GM23248 (cell line): ENCODE results near the gene ALOX12B. TPM values are rescaled to one million over a fixed set of nuclear protein-coding genes. Genes with fewer than 3 reads are reported as not detected.

ENCODE experiments used
- DNase-seq: peaks from one replicate; pipeline ENCODE4 v3.0.0-alpha.2; 2015
- H2AFZ ChIP-seq: fragments of 200-600 bp; sonication (generic); 2 replicates; pipeline ENCODE4 v1.6.1; 2016; ENCODE audit warnings: antibody characterized with exemption
- H3F3A ChIP-seq: fragments of 200-600 bp; sonication (generic); 2 replicates; pipeline ENCODE4 v1.6.1; 2016; ENCODE audit warnings: mild to moderate bottlenecking, antibody characterized with exemption, mixed run types; ENCODE audit not compliant: insufficient read depth
- H3K27ac ChIP-seq: fragments of 200-600 bp; sonication (generic); 2 replicates; pipeline ENCODE4 v1.5.1; 2016; ENCODE audit warnings: mild to moderate bottlenecking
- H3K27me3 ChIP-seq: fragments of 200-600 bp; sonication (generic); replicated peaks from 2 replicates; pipeline ENCODE4 v1.6.1; 2016; ENCODE audit warnings: mild to moderate bottlenecking; ENCODE audit not compliant: insufficient read depth
- H3K36me3 ChIP-seq: fragments of 200-600 bp; sonication (generic); 2 replicates; pipeline ENCODE4 v1.6.1; 2016; ENCODE audit warnings: low read depth, mild to moderate bottlenecking
- H3K4me1 ChIP-seq: fragments of 200-600 bp; sonication (generic); 2 replicates; pipeline ENCODE4 v1.6.1; 2016; ENCODE audit warnings: mild to moderate bottlenecking; ENCODE audit not compliant: insufficient read depth
- H3K4me2 ChIP-seq: fragments of 200-600 bp; sonication (generic); one replicate; pipeline ENCODE4 v1.6.1; 2016; ENCODE audit warnings: mild to moderate bottlenecking; ENCODE audit not compliant: unreplicated experiment
- H3K4me3 ChIP-seq: fragments of 200-600 bp; sonication (generic); 2 replicates; pipeline ENCODE4 v1.5.1; 2016; ENCODE audit warnings: mild to moderate bottlenecking
- H3K79me2 ChIP-seq: fragments of 200-600 bp; sonication (generic); 2 replicates; pipeline ENCODE4 v1.6.1; 2016; ENCODE audit warnings: mild to moderate bottlenecking; ENCODE audit not compliant: insufficient read depth
- H3K9ac ChIP-seq: fragments of 200-600 bp; sonication (generic); 2 replicates; pipeline ENCODE4 v1.6.1; 2016; ENCODE audit warnings: mild to moderate bottlenecking
- H3K9me2 ChIP-seq: fragments of 200-600 bp; sonication (generic); 2 replicates; pipeline ENCODE4 v1.6.1; 2016; ENCODE audit warnings: mixed run types, mild to moderate bottlenecking, moderate library complexity; ENCODE audit not compliant: insufficient read depth
- H3K9me3 ChIP-seq: fragments of 200-600 bp; sonication (generic); one replicate; pipeline ENCODE4 v1.6.1; 2017; ENCODE audit warnings: low read depth
- H4K20me1 ChIP-seq: fragments of 200-600 bp; sonication (generic); 2 replicates; pipeline ENCODE4 v1.6.0; 2016; ENCODE audit not compliant: insufficient read depth
- EZH2 ChIP-seq: fragments of 200-600 bp; sonication (generic); IDR thresholded peaks from 2 replicates; pipeline ENCODE4 v1.6.1; 2018; ENCODE audit warnings: antibody characterized with exemption, mild to moderate bottlenecking; ENCODE audit not compliant: insufficient read depth, poor library complexity, severe bottlenecking
- EZH2phosphoT487 ChIP-seq: fragments of 200-600 bp; sonication (generic); IDR thresholded peaks from 2 replicates; pipeline ENCODE4 v1.6.1; 2018; ENCODE audit warnings: antibody characterized with exemption, moderate library complexity, mild to moderate bottlenecking, low read depth; ENCODE audit not compliant: insufficient read depth
- WGBS, 2 experiments: methylation state at CpG; one replicate each; pipeline ENCODE4 v1.1.6; 2015 to 2017; ENCODE audit warnings: low lambda C conversion rate in 2 of 2, low coverage in 1 of 2; ENCODE audit errors: missing lambda C conversion rate in 2 of 2; 5-methylcytosine and 5-hydroxymethylcytosine counted together
- in situ Hi-C: fragments of 300-500 bp; cut with MboI; formaldehyde crosslinking; loops from 2 replicates; pipeline ENCODE4 v1.15.0; 2020
- polyA plus RNA-seq: library from polyadenylated mRNA; unstranded; fragments of >200 nt; fragmentation: Nextera tagmentation; extraction: Ambion mirVana; gene quantifications from 2 replicates; pipeline ENCODE4 v1.2.1, GENCODE V29; 2016
- total RNA-seq: library from RNA; depleted of rRNA; stranded (reverse); fragments of >200 nt; shearing (Covaris generic); gene quantifications from 2 replicates; pipeline ENCODE4 v1.2.3, GENCODE V29; 2014

The ALOX12B gene
- total and polyA plus RNA-seq, 2 experiments from 2014 or later = not detected

DNA sequence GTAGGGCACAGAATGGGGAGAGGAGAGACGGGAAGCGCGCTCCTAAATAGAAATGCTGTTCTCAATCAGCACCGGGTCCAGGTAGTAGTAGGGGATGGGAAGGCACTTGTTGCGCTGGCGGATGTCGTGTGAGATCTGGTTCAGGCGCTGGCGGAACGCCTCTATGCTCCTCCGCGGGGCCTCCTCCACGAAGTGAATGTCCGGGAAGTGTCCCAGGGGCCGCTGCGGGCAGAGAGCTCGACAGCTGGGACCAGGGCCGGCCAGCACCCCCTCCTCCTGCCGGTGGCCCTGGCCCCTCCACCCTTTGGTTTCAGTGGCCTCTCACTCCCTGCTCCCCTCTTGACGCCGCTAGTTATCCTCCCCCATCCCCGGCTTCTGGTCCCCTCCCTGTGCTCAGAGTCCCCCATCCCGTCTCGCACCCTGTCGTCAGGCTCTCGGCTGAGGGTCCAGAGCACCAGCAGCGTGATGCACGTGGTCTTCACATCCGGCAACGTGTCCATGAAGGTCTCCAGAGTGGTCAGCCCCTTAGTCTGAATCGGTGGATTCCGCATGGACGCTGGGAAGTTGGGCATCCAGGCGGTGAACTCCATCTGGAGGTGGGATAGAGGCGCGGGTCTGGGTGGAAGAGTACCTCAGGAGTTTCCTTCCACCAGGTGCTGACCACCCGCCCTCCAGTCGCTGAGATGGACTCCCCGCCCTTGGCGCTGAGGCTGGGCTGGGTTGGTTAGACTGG, 14.6 kb downstream of the ALOX12B start:
- 5% methylated on average over 39 to 40 of the region's 40 CpGs for WGBS, 2 experiments

DNA sequence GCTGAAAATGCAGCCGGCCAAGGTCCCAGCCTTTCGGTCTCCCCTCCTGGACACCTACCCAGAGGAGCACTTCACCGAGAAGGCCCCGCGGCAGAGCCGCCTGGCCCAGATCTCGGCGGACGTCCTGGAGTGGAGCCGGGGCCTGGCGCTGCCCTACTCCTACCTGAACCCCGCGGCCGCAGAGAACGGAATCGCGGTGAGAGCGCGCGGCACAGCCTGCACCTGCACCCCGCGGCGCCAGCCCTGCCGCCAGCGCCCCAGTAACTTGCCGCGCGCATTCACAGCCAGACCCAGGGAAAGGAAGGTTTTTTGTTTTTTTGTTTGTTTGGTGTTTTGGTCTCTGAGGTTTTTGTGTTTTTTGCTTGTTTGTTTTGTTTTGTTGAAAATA, 15.2 kb downstream of the ALOX12B start:
- Histone ChIP-seq H3K36me3 (no peaks in the 10 kb centered on the region), H3K9me3 (no peaks in the 10 kb centered on the region), H3K4me1 (no peaks in the 10 kb centered on the region), H3K27ac (no peak overlapping the region), H4K20me1 (no peaks in the 10 kb centered on the region), H3K4me3 (no peak overlapping the region), H3K79me2 (no peaks in the 10 kb centered on the region), H3K9me2 (no peaks in the 10 kb centered on the region), H2AFZ (0 out of 2 replicates have a peak overlapping the region, but pooled peaks have one; percentile 10), H3K9ac (no peak overlapping the region), H3K4me2 (no peak overlapping the region), H3K27me3 (peaks cover 56% of the 10 kb centered on the region), H3F3A (no peaks in the 10 kb centered on the region)
- in situ Hi-C loops = no loop called here
- TF ChIP-seq EZH2phosphoT487 (no peak), EZH2 (no peak)
- DNase-seq = no peak
- WGBS, 2 experiments = 19% methylated on average over 27 to 28 of the region's 28 CpGs

More for the DNA sequence above, 14.6 kb downstream of the ALOX12B start:
- H3K27me3 ChIP-seq = peaks cover 57% of the 10 kb centered on the region
- no peak overlapping the region for H3K9ac ChIP-seq
- H3K4me3 ChIP-seq = no peak overlapping the region
- H2AFZ ChIP-seq = 0 out of 2 replicates have a peak overlapping the region, but pooled peaks have one; percentile 10
- H3K27ac ChIP-seq = no peak overlapping the region
- 0 out of 2 replicates have a peak, but pooled peaks have one; percentile 51 for TF ChIP-seq EZH2phosphoT487
- no peak for TF ChIP-seq EZH2
- no peaks in the 10 kb centered on the region for H4K20me1 ChIP-seq
- no peaks in the 10 kb centered on the region for H3K9me2 ChIP-seq
- peak; percentile 37 for DNase-seq
- H3K79me2 ChIP-seq = no peaks in the 10 kb centered on the region
- H3K9me3 ChIP-seq = no peaks in the 10 kb centered on the region
- H3K4me2 ChIP-seq = no peak overlapping the region
- in situ Hi-C loops = no loop called here
- no peaks in the 10 kb centered on the region for H3K36me3 ChIP-seq
- no peaks in the 10 kb centered on the region for H3F3A ChIP-seq
- H3K4me1 ChIP-seq = no peaks in the 10 kb centered on the region

DNA sequence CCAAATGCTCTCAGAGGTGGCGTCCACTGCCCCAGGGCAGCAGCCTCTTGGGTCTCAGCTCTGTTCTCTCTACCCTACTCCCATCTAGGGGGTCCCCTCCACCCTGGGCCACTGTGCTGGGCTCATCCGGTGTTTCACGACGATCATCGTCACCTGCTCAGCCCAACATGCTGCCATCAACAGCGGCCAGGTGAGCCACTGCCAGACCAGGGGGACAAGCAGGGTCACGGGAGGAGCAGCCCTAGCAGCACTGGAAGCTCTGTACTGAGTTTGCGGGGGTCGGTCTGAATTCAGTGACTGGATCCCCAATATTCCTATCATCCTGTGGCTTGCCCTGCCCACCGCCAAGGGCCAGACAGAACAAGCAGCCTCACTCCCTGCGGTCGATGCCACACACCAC, 16.0 kb downstream of the ALOX12B start:
- no peaks in the 10 kb centered on the region for H4K20me1 ChIP-seq
- WGBS, 2 experiments = 77 to 78% methylated on average over 12 of the region's 12 CpGs
- H3K4me2 ChIP-seq = no peak overlapping the region
- H3K4me1 ChIP-seq = no peaks in the 10 kb centered on the region
- in situ Hi-C loops = no loop called here
- H3K36me3 ChIP-seq = no peaks in the 10 kb centered on the region
- DNase-seq = no peak
- H3K4me3 ChIP-seq = no peak overlapping the region
- no peaks in the 10 kb centered on the region for H3K9me2 ChIP-seq
- H3K79me2 ChIP-seq = no peaks in the 10 kb centered on the region
- H3K27me3 ChIP-seq = peaks cover 56% of the 10 kb centered on the region
- H2AFZ ChIP-seq = no peak overlapping the region
- H3K9ac ChIP-seq = no peak overlapping the region
- H3K9me3 ChIP-seq = no peaks in the 10 kb centered on the region
- TF ChIP-seq EZH2phosphoT487 = no peak
- H3F3A ChIP-seq = no peaks in the 10 kb centered on the region
- H3K27ac ChIP-seq = no peak overlapping the region

DNA sequence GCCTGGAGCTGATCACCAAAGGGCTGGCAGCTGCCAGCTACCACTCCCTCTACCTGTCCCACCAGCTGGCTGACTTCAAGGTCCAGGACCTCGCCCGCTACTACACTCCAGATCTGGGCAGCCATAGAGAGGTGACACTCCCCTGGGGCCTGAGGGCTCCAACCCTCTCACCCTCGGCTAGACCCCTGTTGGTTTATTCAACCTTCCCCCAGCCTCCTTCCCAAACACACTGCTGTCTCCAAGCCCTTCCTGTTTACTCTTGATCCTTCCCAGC, 18.0 kb downstream of the ALOX12B start:
- Histone ChIP-seq H3K27me3 (peaks cover 64% of the 10 kb centered on the region), H3K9me3 (no peaks in the 10 kb centered on the region), H3K27ac (no peak overlapping the region), H3K9ac (no peak overlapping the region), H3F3A (no peaks in the 10 kb centered on the region), H2AFZ (no peak overlapping the region), H4K20me1 (no peaks in the 10 kb centered on the region), H3K79me2 (no peaks in the 10 kb centered on the region), H3K4me3 (no peak overlapping the region), H3K36me3 (no peaks in the 10 kb centered on the region), H3K9me2 (no peaks in the 10 kb centered on the region), H3K4me1 (no peaks in the 10 kb centered on the region), H3K4me2 (no peak overlapping the region)
- DNase-seq = no peak
- WGBS, 2 experiments = 81% methylated on average over 3 of the region's 3 CpGs
- TF ChIP-seq EZH2 (no peak), EZH2phosphoT487 (no peak)
- in situ Hi-C loops = no loop called here
